ENCODE data around the gene TIGD3. TPM values are rescaled to one million over a fixed set of nuclear protein-coding genes. Genes with fewer than 3 reads are reported as not detected.

Gene TIGD3
- total and polyA plus RNA-seq, 2 experiments from 2014 or later = 1.2 to 3.0 TPM

DNA sequence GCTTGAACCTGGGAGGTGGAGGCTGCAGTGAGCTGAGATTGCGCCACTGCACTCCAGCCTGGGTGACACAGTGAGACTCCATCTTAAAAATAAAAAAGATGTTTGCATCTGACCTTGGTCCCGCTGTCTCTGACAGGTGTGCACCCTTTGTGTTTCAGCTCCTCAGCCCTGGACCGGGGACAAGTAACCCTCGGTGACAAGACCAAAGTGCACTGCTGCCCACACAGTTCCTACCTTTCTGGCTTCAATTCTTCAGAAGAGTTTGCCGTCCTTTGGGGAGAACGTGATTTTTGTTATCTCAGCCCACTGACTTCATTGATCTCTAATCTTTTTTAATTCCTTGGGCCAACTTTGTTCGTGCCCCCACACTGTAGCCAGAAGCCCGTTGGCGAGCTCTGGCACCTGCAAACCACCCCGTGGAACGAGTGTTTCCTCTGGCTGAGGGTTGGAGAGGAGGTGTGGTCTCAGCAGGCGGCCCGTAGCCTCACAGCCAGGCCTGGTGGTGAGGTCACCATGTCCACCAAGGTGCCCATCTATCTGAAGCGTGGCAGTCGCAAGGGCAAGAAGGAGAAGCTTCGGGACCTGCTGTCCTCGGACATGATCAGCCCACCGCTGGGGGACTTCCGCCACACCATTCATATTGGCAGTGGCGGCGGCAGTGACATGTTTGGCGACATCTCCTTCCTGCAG lies 34.0 kb upstream of the TIGD3 start:
- peaks cover 33% of the 10 kb centered on the region for H3K4me1 Mint-ChIP-seq
- peaks cover 18% of the 10 kb centered on the region for H4K20me1 ChIP-seq (replicated peaks; ENCODE audit: insufficient read depth)

More for the DNA sequence above, 34.0 kb upstream of the TIGD3 start:
- Histone ChIP-seq H3K4me2 (no peak overlapping the region), H3F3A (replicated peaks; ENCODE audit: low read depth) (peaks cover 28% of the 10 kb centered on the region), H3K79me2 (replicated peaks; ENCODE audit: insufficient read depth) (peaks cover 44% of the 10 kb centered on the region), H3K4me1 (ENCODE audit: insufficient read depth) (peaks cover 31% of the 10 kb centered on the region), H2AFZ (no peak overlapping the region), H3K4me3 (no peak overlapping the region), H3K27me3 (ENCODE audit: insufficient read depth) (no peaks in the 10 kb centered on the region), H3K27ac (ENCODE audit: low read depth) (no peak overlapping the region), H3K36me3 (ENCODE audit: insufficient read depth) (no peaks in the 10 kb centered on the region), H3K9me2 (ENCODE audit: insufficient read depth) (no peaks in the 10 kb centered on the region)
- peaks cover 16% of the 10 kb centered on the region for H3K27me3 Mint-ChIP-seq (ENCODE audit: insufficient read depth, low read depth, poor library complexity)
- no peak for ATAC-seq
- no peak overlapping the region for H3K27ac Mint-ChIP-seq
- no peak for DNase-seq (ENCODE audit: low spot score)
- TF ChIP-seq, protein P1, sequence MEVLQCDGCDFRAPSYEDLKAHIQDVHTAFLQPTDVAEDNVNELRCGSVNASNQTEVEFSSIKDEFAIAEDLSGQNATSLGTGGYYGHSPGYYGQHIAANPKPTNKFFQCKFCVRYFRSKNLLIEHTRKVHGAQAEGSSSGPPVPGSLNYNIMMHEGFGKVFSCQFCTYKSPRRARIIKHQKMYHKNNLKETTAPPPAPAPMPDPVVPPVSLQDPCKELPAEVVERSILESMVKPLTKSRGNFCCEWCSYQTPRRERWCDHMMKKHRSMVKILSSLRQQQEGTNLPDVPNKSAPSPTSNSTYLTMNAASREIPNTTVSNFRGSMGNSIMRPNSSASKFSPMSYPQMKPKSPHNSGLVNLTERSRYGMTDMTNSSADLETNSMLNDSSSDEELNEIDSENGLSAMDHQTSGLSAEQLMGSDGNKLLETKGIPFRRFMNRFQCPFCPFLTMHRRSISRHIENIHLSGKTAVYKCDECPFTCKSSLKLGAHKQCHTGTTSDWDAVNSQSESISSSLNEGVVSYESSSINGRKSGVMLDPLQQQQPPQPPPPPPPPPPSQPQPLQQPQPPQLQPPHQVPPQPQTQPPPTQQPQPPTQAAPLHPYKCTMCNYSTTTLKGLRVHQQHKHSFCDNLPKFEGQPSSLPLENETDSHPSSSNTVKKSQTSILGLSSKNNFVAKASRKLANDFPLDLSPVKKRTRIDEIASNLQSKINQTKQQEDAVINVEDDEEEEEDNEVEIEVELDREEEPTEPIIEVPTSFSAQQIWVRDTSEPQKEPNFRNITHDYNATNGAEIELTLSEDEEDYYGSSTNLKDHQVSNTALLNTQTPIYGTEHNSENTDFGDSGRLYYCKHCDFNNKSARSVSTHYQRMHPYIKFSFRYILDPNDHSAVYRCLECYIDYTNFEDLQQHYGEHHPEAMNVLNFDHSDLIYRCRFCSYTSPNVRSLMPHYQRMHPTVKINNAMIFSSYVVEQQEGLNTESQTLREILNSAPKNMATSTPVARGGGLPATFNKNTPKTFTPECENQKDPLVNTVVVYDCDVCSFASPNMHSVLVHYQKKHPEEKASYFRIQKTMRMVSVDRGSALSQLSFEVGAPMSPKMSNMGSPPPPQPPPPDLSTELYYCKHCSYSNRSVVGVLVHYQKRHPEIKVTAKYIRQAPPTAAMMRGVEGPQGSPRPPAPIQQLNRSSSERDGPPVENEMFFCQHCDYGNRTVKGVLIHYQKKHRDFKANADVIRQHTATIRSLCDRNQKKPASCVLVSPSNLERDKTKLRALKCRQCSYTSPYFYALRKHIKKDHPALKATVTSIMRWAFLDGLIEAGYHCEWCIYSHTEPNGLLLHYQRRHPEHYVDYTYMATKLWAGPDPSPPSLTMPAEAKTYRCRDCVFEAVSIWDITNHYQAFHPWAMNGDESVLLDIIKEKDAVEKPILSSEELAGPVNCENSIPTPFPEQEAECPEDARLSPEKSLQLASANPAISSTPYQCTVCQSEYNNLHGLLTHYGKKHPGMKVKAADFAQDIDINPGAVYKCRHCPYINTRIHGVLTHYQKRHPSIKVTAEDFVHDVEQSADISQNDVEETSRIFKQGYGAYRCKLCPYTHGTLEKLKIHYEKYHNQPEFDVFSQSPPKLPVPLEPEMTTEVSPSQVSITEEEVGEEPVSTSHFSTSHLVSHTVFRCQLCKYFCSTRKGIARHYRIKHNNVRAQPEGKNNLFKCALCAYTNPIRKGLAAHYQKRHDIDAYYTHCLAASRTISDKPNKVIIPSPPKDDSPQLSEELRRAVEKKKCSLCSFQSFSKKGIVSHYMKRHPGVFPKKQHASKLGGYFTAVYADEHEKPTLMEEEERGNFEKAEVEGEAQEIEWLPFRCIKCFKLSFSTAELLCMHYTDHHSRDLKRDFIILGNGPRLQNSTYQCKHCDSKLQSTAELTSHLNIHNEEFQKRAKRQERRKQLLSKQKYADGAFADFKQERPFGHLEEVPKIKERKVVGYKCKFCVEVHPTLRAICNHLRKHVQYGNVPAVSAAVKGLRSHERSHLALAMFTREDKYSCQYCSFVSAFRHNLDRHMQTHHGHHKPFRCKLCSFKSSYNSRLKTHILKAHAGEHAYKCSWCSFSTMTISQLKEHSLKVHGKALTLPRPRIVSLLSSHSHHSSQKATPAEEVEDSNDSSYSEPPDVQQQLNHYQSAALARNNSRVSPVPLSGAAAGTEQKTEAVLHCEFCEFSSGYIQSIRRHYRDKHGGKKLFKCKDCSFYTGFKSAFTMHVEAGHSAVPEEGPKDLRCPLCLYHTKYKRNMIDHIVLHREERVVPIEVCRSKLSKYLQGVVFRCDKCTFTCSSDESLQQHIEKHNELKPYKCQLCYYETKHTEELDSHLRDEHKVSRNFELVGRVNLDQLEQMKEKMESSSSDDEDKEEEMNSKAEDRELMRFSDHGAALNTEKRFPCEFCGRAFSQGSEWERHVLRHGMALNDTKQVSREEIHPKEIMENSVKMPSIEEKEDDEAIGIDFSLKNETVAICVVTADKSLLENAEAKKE (CRISPR knock-in tag; IDR thresholded peaks at IDR 0.05) = no peak
- TF ChIP-seq JUNB (IDR thresholded peaks at IDR 0.05; ENCODE audit: unreplicated experiment) (no peak), STAT1 (IDR thresholded peaks at IDR 0.05; ENCODE audit: unreplicated experiment) (no peak), CREB1 (CRISPR knock-in tag; IDR thresholded peaks at IDR 0.05; ENCODE audit: low read depth) (no peak)
- TF ChIP-seq, protein P2, sequence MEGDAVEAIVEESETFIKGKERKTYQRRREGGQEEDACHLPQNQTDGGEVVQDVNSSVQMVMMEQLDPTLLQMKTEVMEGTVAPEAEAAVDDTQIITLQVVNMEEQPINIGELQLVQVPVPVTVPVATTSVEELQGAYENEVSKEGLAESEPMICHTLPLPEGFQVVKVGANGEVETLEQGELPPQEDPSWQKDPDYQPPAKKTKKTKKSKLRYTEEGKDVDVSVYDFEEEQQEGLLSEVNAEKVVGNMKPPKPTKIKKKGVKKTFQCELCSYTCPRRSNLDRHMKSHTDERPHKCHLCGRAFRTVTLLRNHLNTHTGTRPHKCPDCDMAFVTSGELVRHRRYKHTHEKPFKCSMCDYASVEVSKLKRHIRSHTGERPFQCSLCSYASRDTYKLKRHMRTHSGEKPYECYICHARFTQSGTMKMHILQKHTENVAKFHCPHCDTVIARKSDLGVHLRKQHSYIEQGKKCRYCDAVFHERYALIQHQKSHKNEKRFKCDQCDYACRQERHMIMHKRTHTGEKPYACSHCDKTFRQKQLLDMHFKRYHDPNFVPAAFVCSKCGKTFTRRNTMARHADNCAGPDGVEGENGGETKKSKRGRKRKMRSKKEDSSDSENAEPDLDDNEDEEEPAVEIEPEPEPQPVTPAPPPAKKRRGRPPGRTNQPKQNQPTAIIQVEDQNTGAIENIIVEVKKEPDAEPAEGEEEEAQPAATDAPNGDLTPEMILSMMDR (conservative IDR thresholded peaks at IDR 0.05; ENCODE audit: low read depth in 2 of 2) = no peak
- H3K9me3 Mint-ChIP-seq = no peaks in the 10 kb centered on the region
- peaks cover 27% of the 10 kb centered on the region for H3K36me3 Mint-ChIP-seq (ENCODE audit: low read depth)
- H3K4me3 Mint-ChIP-seq = no peak overlapping the region; the same call in 2 of the 3 replicates

All from GM23338 (cell line).